NB4 (cell line): ENCODE measurements around the gene SDK2.

Experiments
- POLR2A ChIP-seq: IDR thresholded peaks from 2 replicates; pipeline ENCODE4 v1.6.1; 2011; ENCODE audit warnings: mild to moderate bottlenecking; ENCODE audit not compliant: insufficient read length; ENCODE audit errors: extremely low read depth
- TF ChIP-seq, protein P1 (sequence below): IDR thresholded peaks from one replicate; pipeline ENCODE4 v1.5.1; 2012; ENCODE audit warnings: low read depth, low read length

DNA sequence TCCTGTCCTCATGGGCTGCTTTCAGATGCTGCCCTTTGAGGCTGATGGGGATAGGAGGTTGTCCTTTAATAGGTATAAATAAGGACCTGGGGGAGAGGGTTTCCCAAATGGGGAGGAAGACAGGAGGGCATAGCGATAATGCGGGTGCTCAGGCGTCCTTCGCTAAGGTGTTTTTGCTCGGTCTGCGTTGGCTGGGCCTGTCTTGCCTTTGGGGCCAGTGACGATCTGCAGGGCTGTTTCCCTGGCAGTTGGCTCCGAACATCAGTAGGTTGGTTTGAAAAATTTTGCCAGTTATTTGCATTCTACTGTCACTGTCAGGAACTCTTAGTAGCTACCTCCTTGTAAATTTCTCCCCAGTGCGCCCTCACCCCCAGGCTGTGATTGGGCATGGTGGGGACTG is 294.6 kb downstream of the SDK2 start:
- TF ChIP-seq, protein P1, sequence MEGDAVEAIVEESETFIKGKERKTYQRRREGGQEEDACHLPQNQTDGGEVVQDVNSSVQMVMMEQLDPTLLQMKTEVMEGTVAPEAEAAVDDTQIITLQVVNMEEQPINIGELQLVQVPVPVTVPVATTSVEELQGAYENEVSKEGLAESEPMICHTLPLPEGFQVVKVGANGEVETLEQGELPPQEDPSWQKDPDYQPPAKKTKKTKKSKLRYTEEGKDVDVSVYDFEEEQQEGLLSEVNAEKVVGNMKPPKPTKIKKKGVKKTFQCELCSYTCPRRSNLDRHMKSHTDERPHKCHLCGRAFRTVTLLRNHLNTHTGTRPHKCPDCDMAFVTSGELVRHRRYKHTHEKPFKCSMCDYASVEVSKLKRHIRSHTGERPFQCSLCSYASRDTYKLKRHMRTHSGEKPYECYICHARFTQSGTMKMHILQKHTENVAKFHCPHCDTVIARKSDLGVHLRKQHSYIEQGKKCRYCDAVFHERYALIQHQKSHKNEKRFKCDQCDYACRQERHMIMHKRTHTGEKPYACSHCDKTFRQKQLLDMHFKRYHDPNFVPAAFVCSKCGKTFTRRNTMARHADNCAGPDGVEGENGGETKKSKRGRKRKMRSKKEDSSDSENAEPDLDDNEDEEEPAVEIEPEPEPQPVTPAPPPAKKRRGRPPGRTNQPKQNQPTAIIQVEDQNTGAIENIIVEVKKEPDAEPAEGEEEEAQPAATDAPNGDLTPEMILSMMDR: no peak
- no peak for TF ChIP-seq POLR2A
